ENCODE measurements around the gene NSD2.

GRCh38 chr4:1880332-1880731, 9.1 kb downstream of the NSD2 start:
- no peak for TF ChIP-seq POLR2A (IDR thresholded peaks at IDR 0.05)
- TF ChIP-seq CTCF (IDR thresholded peaks at IDR 0.05) = no peak
